Measurements from ENCODE around the gene SBF1. TPM values are rescaled to one million over a fixed set of nuclear protein-coding genes. Genes with fewer than 3 reads are reported as not detected.

The SBF1 gene
- polyA plus RNA-seq, 1 of the 3 experiments (the other 2 are of a cell fraction), result 29.1 TPM

DNA sequence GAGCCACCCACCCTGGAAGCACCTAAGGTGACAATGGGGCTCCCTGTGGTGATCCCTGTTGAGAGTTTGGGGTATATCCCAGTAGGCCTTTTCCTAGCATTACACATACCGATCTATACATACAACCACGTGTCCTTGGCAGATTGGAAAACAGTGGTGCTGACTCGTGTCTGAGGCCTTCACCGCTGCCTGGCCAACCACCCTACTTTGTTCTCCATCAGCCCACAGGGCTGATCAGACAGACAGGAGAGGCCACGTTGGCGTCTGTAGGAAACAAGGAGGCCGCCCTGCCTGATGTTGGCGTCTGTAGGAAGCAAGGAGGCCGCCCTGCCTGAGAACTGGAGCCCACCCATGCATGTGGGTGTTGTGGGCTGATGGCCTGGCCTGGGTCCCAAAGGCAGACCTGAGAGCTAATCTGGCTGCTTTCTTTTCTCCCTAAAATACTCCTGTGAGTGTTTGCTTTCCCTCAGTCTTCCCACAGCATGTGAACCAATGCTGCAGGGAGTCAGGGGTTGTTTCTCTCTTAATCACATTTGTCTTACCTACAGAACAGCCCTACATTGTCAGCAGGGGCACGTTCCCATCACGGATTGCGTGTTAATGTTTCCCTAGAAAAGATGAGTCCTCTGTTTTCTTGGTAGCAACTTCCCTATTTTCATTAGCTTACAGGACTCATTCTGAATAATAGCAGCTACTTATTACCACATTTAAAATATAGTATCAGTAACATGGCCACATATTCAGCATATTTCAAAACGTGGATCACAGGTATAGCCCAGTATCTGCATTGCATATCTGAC is 57.2 kb downstream of the SBF1 start (continued):
- TF ChIP-seq NRF1 (IDR thresholded peaks at IDR 0.05; ENCODE audit: low read depth, low read length), result no peak
- no peak for TF ChIP-seq RFX5 (IDR thresholded peaks at IDR 0.05; ENCODE audit: low read length)
- TF ChIP-seq GATA2 (CRISPR knock-in tag; IDR thresholded peaks at IDR 0.05), result no peak

GRCh38 chr22:50416996-50417395 is 57.8 kb downstream of the SBF1 start:
- WGBS (ENCODE audit: low lambda C conversion rate), result 90% methylated on average over 7 of the region's 8 CpGs

DNA sequence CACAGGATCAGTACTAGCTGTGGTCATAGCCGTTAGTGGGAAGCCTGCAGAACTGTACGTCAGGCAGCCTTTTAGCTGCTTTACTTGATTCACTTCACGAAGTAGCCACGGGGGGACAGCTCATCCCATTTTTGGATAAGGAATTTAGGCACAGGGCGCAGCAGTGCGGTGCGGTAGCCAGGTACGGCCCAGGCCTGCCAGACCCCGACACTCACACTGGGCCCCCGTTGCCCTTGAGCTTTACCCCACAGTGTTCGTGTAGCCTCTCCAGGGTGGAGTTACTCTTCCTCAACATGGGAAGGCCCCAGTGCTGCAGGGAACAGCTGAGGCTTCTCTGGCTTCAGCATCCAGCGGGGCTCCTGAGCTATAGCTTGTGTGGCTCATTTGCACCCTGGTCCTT is 59.4 kb downstream of the SBF1 start:
- Histone ChIP-seq H3K9me3 (no peaks in the 10 kb centered on the region), H3K9ac (no peak overlapping the region), H4K20me1 (ENCODE audit: insufficient read depth) (no peaks in the 10 kb centered on the region), H3F3A (replicated peaks; ENCODE audit: insufficient read depth) (no peaks in the 10 kb centered on the region), H3K4me1 (ENCODE audit: control insufficient read depth in 1 of 2, insufficient read depth in 2 of 2, low read depth in 1 of 2, low read length in 1 of 2) (no peaks in the 10 kb centered on the region), H3K27ac (ENCODE audit: low read depth in 2 of 2, low read length in 1 of 2) (no peak overlapping the region), H3K4me3 (ENCODE audit: low read depth in 2 of 2, low read length in 1 of 2) (no peak overlapping the region), H3K36me3 (replicated peaks in 1 of 2; ENCODE audit: control insufficient read depth in 1 of 2, insufficient read depth in 2 of 2, low read length in 1 of 2) (peaks cover 31 to 51% of the 10 kb centered on the region in 2 experiments), H3K27me3 (ENCODE audit: insufficient read depth) (no peaks in the 10 kb centered on the region), H3K9me2 (no peaks in the 10 kb centered on the region), H3K4me2 (no peak overlapping the region), H2AFZ (ENCODE audit: low read depth) (no peak overlapping the region), H3K79me2 (ENCODE audit: insufficient read depth) (no peaks in the 10 kb centered on the region)
- CTCF ChIA-PET, result no interaction called here
- POLR2A ChIA-PET, result interaction anchor here (0.6 kb wide), 1 partner anchor 199 kb away, joined by 5 read pairs; no protein-coding TSS in a partner anchor
- TF ChIP-seq MEF2A (IDR thresholded peaks at IDR 0.05; ENCODE audit: borderline replicate concordance, low read depth), result no peak
- DNase-seq, result no peak
- 97% methylated on average over 10 of the region's 12 CpGs for WGBS (ENCODE audit: low lambda C conversion rate)

More at GRCh38 chr22:50416996-50417395, 57.8 kb downstream of the SBF1 start:
- POLR2A ChIA-PET, result no interaction called here
- H4K20me1 ChIP-seq (ENCODE audit: insufficient read depth), result no peaks in the 10 kb centered on the region
- H3K27ac ChIP-seq (ENCODE audit: low read depth in 2 of 2, low read length in 1 of 2), result no peak overlapping the region
- no peaks in the 10 kb centered on the region for H3K4me1 ChIP-seq (ENCODE audit: control insufficient read depth in 1 of 2, insufficient read depth in 2 of 2, low read depth in 1 of 2, low read length in 1 of 2)
- DNase-seq, result no peak
- H3K27me3 ChIP-seq (ENCODE audit: insufficient read depth), result no peaks in the 10 kb centered on the region
- no peak overlapping the region for H3K4me3 ChIP-seq (ENCODE audit: low read depth in 2 of 2, low read length in 1 of 2)
- no peaks in the 10 kb centered on the region for H3F3A ChIP-seq (replicated peaks; ENCODE audit: insufficient read depth)
- peaks cover 42 to 63% of the 10 kb centered on the region in 2 experiments for H3K36me3 ChIP-seq (replicated peaks in 1 of 2; ENCODE audit: control insufficient read depth in 1 of 2, insufficient read depth in 2 of 2, low read length in 1 of 2)
- no peaks in the 10 kb centered on the region for H3K9me3 ChIP-seq
- H3K4me2 ChIP-seq, result no peak overlapping the region
- H2AFZ ChIP-seq (ENCODE audit: low read depth), result no peak overlapping the region
- H3K9ac ChIP-seq, result no peak overlapping the region
- no peak for TF ChIP-seq RXRA (IDR thresholded peaks at IDR 0.05; ENCODE audit: borderline replicate concordance, low read depth)
- CTCF ChIA-PET, result no interaction called here
- H3K9me2 ChIP-seq, result no peaks in the 10 kb centered on the region
- no peaks in the 10 kb centered on the region for H3K79me2 ChIP-seq (ENCODE audit: insufficient read depth)

GRCh38 chr22:50414476-50415248 is 60.2 kb downstream of the SBF1 start:
- Histone ChIP-seq H3K9me2 (no peaks in the 10 kb centered on the region), H3K4me3 (ENCODE audit: low read depth in 2 of 2, low read length in 1 of 2) (no peak overlapping the region), H4K20me1 (ENCODE audit: insufficient read depth) (no peaks in the 10 kb centered on the region), H3K4me1 (ENCODE audit: control insufficient read depth in 1 of 2, insufficient read depth in 2 of 2, low read depth in 1 of 2, low read length in 1 of 2) (no peaks in the 10 kb centered on the region), H3K4me2 (no peak overlapping the region), H3K79me2 (ENCODE audit: insufficient read depth) (no peaks in the 10 kb centered on the region), H3K9me3 (no peaks in the 10 kb centered on the region), H3K27me3 (ENCODE audit: insufficient read depth) (no peaks in the 10 kb centered on the region), H3K36me3 (replicated peaks in 1 of 2; ENCODE audit: control insufficient read depth in 1 of 2, insufficient read depth in 2 of 2, low read length in 1 of 2) (peaks cover 34 to 43% of the 10 kb centered on the region in 2 experiments), H3F3A (replicated peaks; ENCODE audit: insufficient read depth) (no peaks in the 10 kb centered on the region), H3K27ac (ENCODE audit: low read depth in 2 of 2, low read length in 1 of 2) (no peak overlapping the region), H3K9ac (no peak overlapping the region), H2AFZ (ENCODE audit: low read depth) (no peak overlapping the region)
- ChIA-PET POLR2A (no interaction called here), CTCF (no interaction called here)
- WGBS (ENCODE audit: low lambda C conversion rate), result 89% methylated on average over 23 of the region's 31 CpGs
- TF ChIP-seq REST (IDR thresholded peaks at IDR 0.05; ENCODE audit: low read depth, low read length) (no peak), YY1 (IDR thresholded peaks at IDR 0.05; ENCODE audit: low read depth) (no peak), CTCF (IDR thresholded peaks at IDR 0.05) (no peak), RAD21 (IDR thresholded peaks at IDR 0.05; ENCODE audit: low read length) (no peak), TEAD4 (IDR thresholded peaks at IDR 0.05; ENCODE audit: borderline replicate concordance, insufficient read depth) (no peak)
- TF ChIP-seq, protein P1, sequence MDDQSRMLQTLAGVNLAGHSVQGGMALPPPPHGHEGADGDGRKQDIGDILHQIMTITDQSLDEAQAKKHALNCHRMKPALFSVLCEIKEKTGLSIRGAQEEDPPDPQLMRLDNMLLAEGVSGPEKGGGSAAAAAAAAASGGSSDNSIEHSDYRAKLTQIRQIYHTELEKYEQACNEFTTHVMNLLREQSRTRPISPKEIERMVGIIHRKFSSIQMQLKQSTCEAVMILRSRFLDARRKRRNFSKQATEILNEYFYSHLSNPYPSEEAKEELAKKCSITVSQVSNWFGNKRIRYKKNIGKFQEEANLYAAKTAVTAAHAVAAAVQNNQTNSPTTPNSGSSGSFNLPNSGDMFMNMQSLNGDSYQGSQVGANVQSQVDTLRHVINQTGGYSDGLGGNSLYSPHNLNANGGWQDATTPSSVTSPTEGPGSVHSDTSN (IDR thresholded peaks at IDR 0.05), result no peak
- DNase-seq, result no peak

All from SK-N-SH (cell line).